ENCODE data around the gene ARHGDIB.

Gene ARHGDIB

GRCh38 chr12:14953752-14954151 lies 7.6 kb downstream of the ARHGDIB start:
- FAIRE-seq, result no peak
- DNase-seq (ENCODE audit: insufficient read length, low spot score), result no peak
- TF ChIP-seq SPI1 (IDR thresholded peaks at IDR 0.05; ENCODE audit: low read depth, low read length) (no peak), TAF1 (IDR thresholded peaks at IDR 0.05; ENCODE audit: low read depth, low read length) (no peak), POU2F2 (IDR thresholded peaks at IDR 0.05; ENCODE audit: low read depth, low read length) (no peak), POLR2A (IDR thresholded peaks at IDR 0.05; ENCODE audit: low read depth, low read length) (no peak), PAX5 (IDR thresholded peaks at IDR 0.05; ENCODE audit: insufficient read depth, low read length, severe bottlenecking) (no peak), POLR2AphosphoS5 (IDR thresholded peaks at IDR 0.05; ENCODE audit: low read depth, low read length) (no peak)

- DNase-seq (ENCODE audit: insufficient read length, low spot score), result no peak
- peak; percentile 91 for FAIRE-seq
- TF ChIP-seq POLR2A (IDR thresholded peaks at IDR 0.05; ENCODE audit: low read depth, low read length) (no peak), SPI1 (IDR thresholded peaks at IDR 0.05; ENCODE audit: low read depth, low read length) (peak; percentile 73)
Measured at GRCh38 chr12:14952299-14952921, 9.0 kb downstream of the ARHGDIB start.

GRCh38 chr12:14951851-14952250 lies 9.6 kb downstream of the ARHGDIB start:
- FAIRE-seq, result no peak
- DNase-seq (ENCODE audit: insufficient read length, low spot score), result no peak
- TF ChIP-seq SPI1 (IDR thresholded peaks at IDR 0.05; ENCODE audit: low read depth, low read length) (no peak), PAX5 (IDR thresholded peaks at IDR 0.05; ENCODE audit: insufficient read depth, low read length, severe bottlenecking) (no peak), TAF1 (IDR thresholded peaks at IDR 0.05; ENCODE audit: low read depth, low read length) (no peak), POLR2AphosphoS5 (IDR thresholded peaks at IDR 0.05; ENCODE audit: low read depth, low read length) (no peak), POLR2A (IDR thresholded peaks at IDR 0.05; ENCODE audit: low read depth, low read length) (no peak), POU2F2 (IDR thresholded peaks at IDR 0.05; ENCODE audit: low read depth, low read length) (no peak)

- DNase-seq (ENCODE audit: insufficient read length, low spot score) (no peak), FAIRE-seq (peak; percentile 52)
Measured at GRCh38 chr12:14950982-14951746, 10.2 kb downstream of the ARHGDIB start.

GRCh38 chr12:14950421-14950820 lies 11.0 kb downstream of the ARHGDIB start:
- FAIRE-seq, result peak; percentile 74
- peak; percentile 12; the same call in 1 of the 2 replicates for TF ChIP-seq POLR2A (IDR thresholded peaks at IDR 0.05; ENCODE audit: low read depth, low read length)
- TF ChIP-seq PAX5 (IDR thresholded peaks at IDR 0.05; ENCODE audit: insufficient read depth, low read length, severe bottlenecking), result no peak
- DNase-seq (ENCODE audit: insufficient read length, low spot score), result no peak

More at GRCh38 chr12:14950982-14951746, 10.2 kb downstream of the ARHGDIB start:
- TF ChIP-seq SPI1 (IDR thresholded peaks at IDR 0.05; ENCODE audit: low read depth, low read length) (no peak), POLR2A (IDR thresholded peaks at IDR 0.05; ENCODE audit: low read depth, low read length) (no peak), PAX5 (IDR thresholded peaks at IDR 0.05; ENCODE audit: insufficient read depth, low read length, severe bottlenecking) (no peak), TAF1 (IDR thresholded peaks at IDR 0.05; ENCODE audit: low read depth, low read length) (no peak), POLR2AphosphoS5 (IDR thresholded peaks at IDR 0.05; ENCODE audit: low read depth, low read length) (no peak), POU2F2 (IDR thresholded peaks at IDR 0.05; ENCODE audit: low read depth, low read length) (no peak)

- peak; percentile 87 for FAIRE-seq
Measured at GRCh38 chr12:14949631-14950030, 11.8 kb downstream of the ARHGDIB start.

GRCh38 chr12:14948672-14949071 lies 12.7 kb downstream of the ARHGDIB start:
- FAIRE-seq (peak; percentile 98), DNase-seq (ENCODE audit: insufficient read length, low spot score) (peak; percentile 43)
- peak; percentile 92 for TF ChIP-seq TAF1 (IDR thresholded peaks at IDR 0.05; ENCODE audit: low read depth, low read length)
- no peak; the same call in 1 of the 2 replicates for TF ChIP-seq POU2F2 (IDR thresholded peaks at IDR 0.05; ENCODE audit: low read depth, low read length)
- TF ChIP-seq POLR2AphosphoS5 (IDR thresholded peaks at IDR 0.05; ENCODE audit: low read depth, low read length), result peak; percentile 97
- peak; percentile 96 for TF ChIP-seq POLR2A (IDR thresholded peaks at IDR 0.05; ENCODE audit: low read depth, low read length)
- TF ChIP-seq SPI1 (IDR thresholded peaks at IDR 0.05; ENCODE audit: low read depth, low read length), result peak; percentile 86
- TF ChIP-seq PAX5 (IDR thresholded peaks at IDR 0.05; ENCODE audit: insufficient read depth, low read length, severe bottlenecking), result peak; percentile 38

More at GRCh38 chr12:14949631-14950030, 11.8 kb downstream of the ARHGDIB start:
- no peak for DNase-seq (ENCODE audit: insufficient read length, low spot score)
- TF ChIP-seq POU2F2 (IDR thresholded peaks at IDR 0.05; ENCODE audit: low read depth, low read length), result no peak
- no peak for TF ChIP-seq TAF1 (IDR thresholded peaks at IDR 0.05; ENCODE audit: low read depth, low read length)
- no peak for TF ChIP-seq PAX5 (IDR thresholded peaks at IDR 0.05; ENCODE audit: insufficient read depth, low read length, severe bottlenecking)
- TF ChIP-seq SPI1 (IDR thresholded peaks at IDR 0.05; ENCODE audit: low read depth, low read length), result no peak
- TF ChIP-seq POLR2AphosphoS5 (IDR thresholded peaks at IDR 0.05; ENCODE audit: low read depth, low read length), result no peak
- no peak for TF ChIP-seq POLR2A (IDR thresholded peaks at IDR 0.05; ENCODE audit: low read depth, low read length)

GRCh38 chr12:14946861-14947260 lies 14.5 kb downstream of the ARHGDIB start:
- DNase-seq (ENCODE audit: insufficient read length, low spot score) (no peak), FAIRE-seq (no peak)
- TF ChIP-seq POLR2AphosphoS5 (IDR thresholded peaks at IDR 0.05; ENCODE audit: low read depth, low read length), result no peak
- TF ChIP-seq POLR2A (IDR thresholded peaks at IDR 0.05; ENCODE audit: low read depth, low read length), result no peak
- no peak for TF ChIP-seq TAF1 (IDR thresholded peaks at IDR 0.05; ENCODE audit: low read depth, low read length)
- TF ChIP-seq SPI1 (IDR thresholded peaks at IDR 0.05; ENCODE audit: low read depth, low read length), result no peak
- no peak for TF ChIP-seq PAX5 (IDR thresholded peaks at IDR 0.05; ENCODE audit: insufficient read depth, low read length, severe bottlenecking)
- TF ChIP-seq POU2F2 (IDR thresholded peaks at IDR 0.05; ENCODE audit: low read depth, low read length), result no peak

GRCh38 chr12:14946162-14946561 lies 15.2 kb downstream of the ARHGDIB start:
- no peak for DNase-seq (ENCODE audit: insufficient read length, low spot score)
- no peak for TF ChIP-seq SPI1 (IDR thresholded peaks at IDR 0.05; ENCODE audit: low read depth, low read length)
- TF ChIP-seq POU2F2 (IDR thresholded peaks at IDR 0.05; ENCODE audit: low read depth, low read length), result no peak
- no peak for TF ChIP-seq POLR2A (IDR thresholded peaks at IDR 0.05; ENCODE audit: low read depth, low read length)
- TF ChIP-seq POLR2AphosphoS5 (IDR thresholded peaks at IDR 0.05; ENCODE audit: low read depth, low read length), result no peak
- TF ChIP-seq TAF1 (IDR thresholded peaks at IDR 0.05; ENCODE audit: low read depth, low read length), result no peak
- TF ChIP-seq PAX5 (IDR thresholded peaks at IDR 0.05; ENCODE audit: insufficient read depth, low read length, severe bottlenecking), result no peak
- FAIRE-seq, result no peak
